A549 (cell line): ENCODE measurements around the gene RGS13. TPM values are rescaled to one million over a fixed set of nuclear protein-coding genes. Genes with fewer than 3 reads are reported as not detected.

Experiments used
- ATAC-seq, 2 experiments: fragments of 200-7000 bp in 1 of 2; fragments of >200 bp in 1 of 2; cut with Nextera tagmentation in 1 of 2; cut with Tn5 transposase in 1 of 2; 3 replicates each; pipeline versions ENCODE4 v1.8.0 to v1.9.1; 2018 to 2020; ENCODE audit warnings: mild to moderate bottlenecking in 1 of 2, moderate library complexity in 1 of 2
- CTCF ChIA-PET: fragments of 300-600 bp; sonication (Branson Sonifier 250); formaldehyde crosslinking; extraction: SDS; loops from one replicate; lab custom pipeline; 2021; ENCODE audit warnings: antibody characterized with exemption, inconsistent platforms; lab: Yijun Ruan, JAX
- POLR2A ChIA-PET: fragments of 350-600 bp; formaldehyde crosslinking; extraction: SDS; loops from one replicate; lab custom pipeline; 2021; ENCODE audit warnings: antibody characterized with exemption, inconsistent platforms; lab: Yijun Ruan, JAX
- DNase-seq, 2 experiments: peaks; one replicate each; pipeline versions ENCODE4 v3.0.0 to v3.0.0-alpha.2; 2011 to 2016; ENCODE audit warnings: low read depth in 1 of 2, low spot score in 1 of 2
- FAIRE-seq: peaks from 2 replicates; lab custom pipeline; 2011; peaks lifted over from hg19 to GRCh38; lab: Jason Lieb, UNC
- H3K27ac ChIP-seq, 2 experiments: fragments of >200 bp; sonication (Bioruptor Twin); formaldehyde crosslinking; 3 replicates each; pipeline ENCODE4 v1.5.1; 2016 to 2017
- H3K4me1 ChIP-seq: fragments of >200 bp; sonication (Bioruptor Twin); formaldehyde crosslinking; 3 replicates; pipeline ENCODE4 v1.6.1; 2016
- H3K4me2 ChIP-seq: fragments of >200 bp; sonication (Bioruptor Twin); formaldehyde crosslinking; 3 replicates; pipeline ENCODE4 v1.6.1; 2016
- H3K4me3 ChIP-seq: fragments of >200 bp; sonication (Bioruptor Twin); formaldehyde crosslinking; 3 replicates; pipeline ENCODE4 v1.5.1; 2016
- H3K9me3 ChIP-seq: fragments of >200 bp; sonication (Bioruptor Twin); formaldehyde crosslinking; 3 replicates; pipeline ENCODE4 v1.6.1; 2016
- ATOH8 ChIP-seq: fragments of 250-450 bp; sonication (Bioruptor Pico); IDR thresholded peaks from 2 replicates; pipeline ENCODE4 v1.5.0; 2020; ENCODE audit warnings: low read depth, mild to moderate bottlenecking, moderate library complexity
- BCL3 ChIP-seq: fragments of >200 bp; sonication (Bioruptor Twin); formaldehyde crosslinking; IDR thresholded peaks from 3 replicates; pipeline ENCODE4 v1.6.1; 2016
- BHLHE40 ChIP-seq: IDR thresholded peaks from 2 replicates; pipeline ENCODE4 v1.6.1; 2012; ENCODE audit warnings: low read depth, low read length, inconsistent platforms
- CBX2 ChIP-seq: fragments of 200-600 bp; sonication (generic); IDR thresholded peaks from 2 replicates; pipeline ENCODE4 v1.6.1; 2016; ENCODE audit warnings: low read depth, mild to moderate bottlenecking, borderline replicate concordance
- CBX8 ChIP-seq: fragments of 200-600 bp; sonication (generic); IDR thresholded peaks from 2 replicates; pipeline ENCODE4 v1.6.1; 2016
- E2F6 ChIP-seq: IDR thresholded peaks from 2 replicates; pipeline ENCODE4 v1.6.1; 2012; ENCODE audit warnings: low read depth, borderline replicate concordance
- EHF ChIP-seq: fragments of 250-450 bp; sonication (Bioruptor Pico); IDR thresholded peaks from 2 replicates; pipeline ENCODE4 v1.5.0; 2020; ENCODE audit warnings: mild to moderate bottlenecking
- EP300 ChIP-seq, 2 experiments: fragments of >200 bp; sonication (Bioruptor Twin); formaldehyde crosslinking; IDR thresholded peaks; 2 replicates in 1 of 2; 3 replicates in 1 of 2; pipeline ENCODE4 v1.6.1; 2016 to 2017
- GATA3 ChIP-seq: IDR thresholded peaks from 2 replicates; pipeline ENCODE4 v1.6.1; 2012; ENCODE audit warnings: borderline replicate concordance
- HEYL ChIP-seq: fragments of 250-450 bp; sonication (Bioruptor Pico); IDR thresholded peaks from 2 replicates; pipeline ENCODE4 v1.8.0; 2021; ENCODE audit warnings: mild to moderate bottlenecking, moderate library complexity
- HMGXB4 ChIP-seq: fragments of 250-450 bp; sonication (Bioruptor Pico); IDR thresholded peaks from 2 replicates; pipeline ENCODE4 v1.5.0; 2021; ENCODE audit warnings: mild to moderate bottlenecking, moderate library complexity, borderline replicate concordance
- MAZ ChIP-seq: fragments of 150-350 bp; IDR thresholded peaks from 2 replicates; pipeline ENCODE4 v1.6.1; 2014; ENCODE audit warnings: antibody characterized with exemption, low read depth, low read length, borderline replicate concordance
- NFE2L2 ChIP-seq: fragments of 150-350 bp; conservative IDR thresholded peaks from 2 replicates; pipeline ENCODE4 v1.6.1; 2014; ENCODE audit warnings: low read length
- NPAS2 ChIP-seq: fragments of 250-450 bp; sonication (Bioruptor Pico); IDR thresholded peaks from 2 replicates; pipeline ENCODE4 v1.8.0; 2022; ENCODE audit warnings: mild to moderate bottlenecking, moderate library complexity, borderline replicate concordance
- NR3C1 ChIP-seq: fragments of >200 bp; sonication (Bioruptor Twin); formaldehyde crosslinking; IDR thresholded peaks from 3 replicates; pipeline ENCODE4 v1.6.1; 2017
- PBX3 ChIP-seq: IDR thresholded peaks from 2 replicates; pipeline ENCODE4 v1.6.1; 2012
- PHF8 ChIP-seq: fragments of 200-600 bp; sonication (generic); IDR thresholded peaks from 2 replicates; pipeline ENCODE4 v1.6.1; 2016; ENCODE audit warnings: low read depth, mild to moderate bottlenecking, antibody characterized with exemption, moderate library complexity, borderline replicate concordance
- POLR2A ChIP-seq: IDR thresholded peaks from 2 replicates; pipeline ENCODE4 v1.6.1; 2012; ENCODE audit warnings: mild to moderate bottlenecking, low read length
- POLR2AphosphoS2 ChIP-seq: conservative IDR thresholded peaks from 2 replicates; pipeline ENCODE4 v1.6.1; 2012; ENCODE audit warnings: low read length, improper control_type of control experiment, inconsistent platforms
- RAD21 ChIP-seq, 2 experiments: fragments of >200 bp in 1 of 2; sonication (Bioruptor Twin) in 1 of 2; formaldehyde crosslinking in 1 of 2; IDR thresholded peaks in 1 of 2; conservative IDR thresholded peaks in 1 of 2; 2 replicates in 1 of 2; 3 replicates in 1 of 2; pipeline ENCODE4 v1.6.1; 2012 to 2018; ENCODE audit warnings: inconsistent platforms in 1 of 2
- REST ChIP-seq: fragments of 200-600 bp; sonication (generic); IDR thresholded peaks from 2 replicates; pipeline ENCODE4 v1.6.1; 2016; ENCODE audit warnings: antibody characterized with exemption, mild to moderate bottlenecking, moderate library complexity
- SREBF2 ChIP-seq: fragments of 450-650 bp; IDR thresholded peaks from 2 replicates; pipeline ENCODE4 v1.6.1; 2014; ENCODE audit warnings: mild to moderate bottlenecking, moderate library complexity
- ZC3H11A ChIP-seq: fragments of 450-650 bp; IDR thresholded peaks from 2 replicates; pipeline ENCODE4 v1.6.1; 2014; ENCODE audit warnings: antibody characterized with exemption, mild to moderate bottlenecking
- ZFP36 ChIP-seq: fragments of 450-650 bp; IDR thresholded peaks from 2 replicates; pipeline ENCODE4 v1.6.1; 2014; ENCODE audit warnings: borderline replicate concordance; ENCODE audit not compliant: partially characterized antibody
- WGBS: methylation state at CpG from one replicate; pipeline ENCODE4 v1.1.6; 2017; ENCODE audit errors: missing lambda C conversion rate; 5-methylcytosine and 5-hydroxymethylcytosine counted together
- polyA plus RNA-seq, 4 experiments: library from polyadenylated mRNA; depleted of rRNA in 3 of 4; stranded (reverse); fragments of >200 nt; fragmentation: RNase III in 1 of 4; extraction: RNeasy Plus Mini Kit Qiagen cat#74134 plus additional on column Dnase treatment in 1 of 4; gene quantifications; 2 replicates in 3 of 4; 3 replicates in 1 of 4; pipeline ENCODE4 v1.2.3, GENCODE V29; 2011 to 2017

Gene RGS13
- polyA plus RNA-seq, 2 of the 4 experiments (the other 2 are of a cell fraction): not detected

GRCh38 chr1:192700834-192701271 lies 64.9 kb downstream of the RGS13 start (continued):
- TF ChIP-seq HMGXB4 (CRISPR knock-in tag): no peak
- TF ChIP-seq NPAS2 (CRISPR knock-in tag): no peak
- TF ChIP-seq NR3C1: no peak
- TF ChIP-seq EP300 (IDR thresholded peaks at IDR 0.05): 0 out of 5 replicates have a peak, but pooled peaks of 1 of the 2 experiments have one; percentile 24
- TF ChIP-seq MAZ: no peak
- TF ChIP-seq POLR2A: no peak
- TF ChIP-seq BCL3: no peak
- no peak for TF ChIP-seq PHF8
- no peak for TF ChIP-seq CBX8

GRCh38 chr1:192702212-192702902 lies 66.4 kb downstream of the RGS13 start:
- ATAC-seq: peak; percentile 66 to 78; a peak in 5 of 6 replicates
- Histone ChIP-seq H3K4me1 (peaks cover 35% of the 10 kb centered on the region), H3K4me2 (peak overlapping the region; percentile 84), H3K4me3 (no peak overlapping the region), H3K27ac (peak overlapping the region; percentile 82 to 88), H3K9me3 (no peaks in the 10 kb centered on the region)
- WGBS: 13% methylated on average over 4 of the region's 4 CpGs
- CTCF ChIA-PET: interaction anchor here (1.0 kb wide), 1 partner anchor 25 kb away, joined by 3 read pairs; no protein-coding TSS in a partner anchor
- peak; percentile 43 to 74 for DNase-seq
- peak; percentile 82 for FAIRE-seq
- POLR2A ChIA-PET: no interaction called here
- TF ChIP-seq HEYL (CRISPR knock-in tag): no peak
- TF ChIP-seq ATOH8 (CRISPR knock-in tag): no peak
- TF ChIP-seq CBX2: no peak
- TF ChIP-seq RAD21 (conservative IDR thresholded peaks at IDR 0.05 in 1 of 2, IDR thresholded peaks at IDR 0.05 in 1 of 2): no peak
- peak; percentile 94 for TF ChIP-seq GATA3
- no peak for TF ChIP-seq BHLHE40
- TF ChIP-seq POLR2AphosphoS2: no peak
- TF ChIP-seq SREBF2: no peak
- TF ChIP-seq EHF (CRISPR knock-in tag): no peak
- no peak for TF ChIP-seq POLR2A
- TF ChIP-seq ZFP36: no peak
- no peak for TF ChIP-seq ZC3H11A
- TF ChIP-seq REST: no peak
- peak; percentile 47; the same call in 1 of the 3 replicates for TF ChIP-seq BCL3
- TF ChIP-seq MAZ: no peak
- no peak for TF ChIP-seq HMGXB4 (CRISPR knock-in tag)
- TF ChIP-seq NFE2L2: no peak
- no peak for TF ChIP-seq E2F6
- TF ChIP-seq PBX3: no peak
